Immature natural killer cell (primary cell): Measurements from ENCODE around the gene C9orf40. TPM values are rescaled to one million over a fixed set of nuclear protein-coding genes. Genes with fewer than 3 reads are reported as not detected.

Experiments
- DNase-seq, 3 donors: peaks; one replicate each; pipeline ENCODE4 v3.0.0; 2022; ENCODE audit warnings: mixed read lengths in 1 of 3
- H3K27ac Mint-ChIP-seq, 6 donors: one replicate each; pipeline ENCODE4 v1.8.0; 2020; ENCODE audit warnings: mixed read lengths in 6 of 6, mild to moderate bottlenecking in 5 of 6, inconsistent platforms in 4 of 6, moderate library complexity in 3 of 6
- H3K27me3 Mint-ChIP-seq, 3 donors: one replicate each; pipeline ENCODE4 v1.8.0; 2020 to 2021; ENCODE audit warnings: low read depth in 3 of 3, mild to moderate bottlenecking in 3 of 3, mixed read lengths in 3 of 3, moderate library complexity in 3 of 3, inconsistent platforms in 1 of 3
- H3K36me3 Mint-ChIP-seq, 3 donors: one replicate each; pipeline ENCODE4 v1.8.0; 2020; ENCODE audit warnings: mixed read lengths in 3 of 3, inconsistent platforms in 2 of 3, mild to moderate bottlenecking in 2 of 3
- H3K4me1 Mint-ChIP-seq, 2 donors: one replicate each; pipeline ENCODE4 v1.8.0; 2020; ENCODE audit warnings: inconsistent platforms in 2 of 2, mild to moderate bottlenecking in 2 of 2, mixed read lengths in 2 of 2, moderate library complexity in 1 of 2
- H3K4me3 Mint-ChIP-seq, 5 donors: one replicate each; pipeline ENCODE4 v1.8.0; 2020; ENCODE audit warnings: mild to moderate bottlenecking in 5 of 5, mixed read lengths in 5 of 5, inconsistent platforms in 3 of 5, moderate library complexity in 3 of 5
- H3K9me3 Mint-ChIP-seq, 6 donors: one replicate each; pipeline ENCODE4 v1.8.0; 2020; ENCODE audit warnings: mild to moderate bottlenecking in 6 of 6, mixed read lengths in 6 of 6, inconsistent platforms in 4 of 6, moderate library complexity in 3 of 6
- polyA plus RNA-seq, 3 donors: library from polyadenylated mRNA; unstranded; fragments of 300-500 nt; fragmentation: Illumina TruSeq; gene quantifications; one replicate each; pipeline ENCODE4 v1.2.3, GENCODE V29; 2021

The C9orf40 gene
- polyA plus RNA-seq, 3 donors from 2014 or later: 1.6 to 5.5 (median 2.3) TPM

DNA sequence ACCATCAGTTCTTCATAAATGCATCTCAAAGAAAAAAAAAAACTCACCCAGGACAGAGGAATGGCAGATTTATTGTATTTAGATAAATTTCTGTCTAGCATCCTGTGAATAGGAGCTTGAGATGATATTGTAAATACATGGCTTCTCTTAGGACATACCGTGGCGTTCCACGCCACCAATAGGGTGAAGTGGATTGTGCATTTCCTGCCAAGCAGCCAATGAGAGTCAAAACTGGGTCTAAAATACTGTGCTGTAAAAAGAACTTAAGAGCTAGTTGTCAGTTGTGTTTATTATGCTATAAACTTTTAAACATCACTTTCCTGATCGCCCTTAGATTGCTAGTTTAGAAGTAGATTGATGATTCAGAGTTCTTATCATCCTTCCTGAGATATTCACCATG lies 44.0 kb downstream of the C9orf40 start:
- Mint-ChIP-seq H3K27me3 (peaks cover 3 to 14% (median 7%) of the 10 kb centered on the region in 3 donors), H3K36me3 (peaks cover 0 to 8% (median 6%) of the 10 kb centered on the region in 3 donors), H3K9me3 (peaks cover 7 to 19% (median 10%) of the 10 kb centered on the region in 6 donors), H3K4me1 (no peaks in the 10 kb centered on the region), H3K27ac (no peak overlapping the region), H3K4me3 (no peak overlapping the region)
- DNase-seq: no peak

DNA sequence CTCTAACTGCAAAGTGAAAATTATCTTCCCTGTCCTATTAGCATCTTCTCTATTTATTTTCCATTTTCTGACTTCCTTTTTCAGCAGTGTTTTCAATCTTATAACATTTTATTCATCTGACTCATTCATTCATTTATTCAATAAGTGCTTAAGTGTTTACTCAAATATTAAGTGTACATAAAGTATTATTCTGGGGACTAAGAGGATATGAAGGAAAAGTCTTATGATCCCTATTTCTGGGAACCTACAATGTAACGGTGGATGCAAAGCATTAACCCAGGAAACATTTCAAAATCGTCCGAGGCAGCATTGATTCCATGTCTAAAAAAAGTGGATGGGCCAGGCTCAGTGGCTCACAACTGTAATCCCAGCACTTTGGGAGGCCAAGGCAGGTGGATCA lies 45.6 kb downstream of the C9orf40 start:
- Mint-ChIP-seq H3K27ac (no peak overlapping the region), H3K27me3 (peaks cover 2 to 14% (median 3%) of the 10 kb centered on the region in 3 donors), H3K4me3 (no peak overlapping the region), H3K9me3 (peaks cover 6 to 15% (median 7%) of the 10 kb centered on the region in 6 donors), H3K36me3 (peaks cover 0 to 8% (median 6%) of the 10 kb centered on the region in 3 donors), H3K4me1 (no peaks in the 10 kb centered on the region)
- DNase-seq: no peak

DNA sequence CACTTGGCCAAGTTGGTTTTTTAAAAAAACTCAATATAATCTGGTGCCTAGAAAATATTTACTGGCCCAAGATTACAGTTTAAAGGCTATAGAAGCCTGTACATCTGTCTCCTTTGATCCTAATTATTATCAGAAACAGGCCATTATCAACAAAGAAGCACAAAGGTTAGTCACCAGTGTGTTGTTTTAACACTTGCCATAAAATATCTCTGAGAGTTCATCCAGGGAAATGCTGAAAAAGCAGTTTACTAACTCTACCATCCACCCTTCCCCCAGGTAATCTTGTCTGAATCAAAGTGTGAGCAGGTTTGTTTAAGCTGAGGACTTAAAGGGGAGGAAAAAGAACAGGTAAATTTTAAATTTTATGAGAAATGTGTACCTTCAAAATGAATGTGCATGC lies 51.7 kb downstream of the C9orf40 start:
- Mint-ChIP-seq H3K9me3 (no peaks in the 10 kb centered on the region), H3K4me3 (no peak overlapping the region), H3K4me1 (no peaks in the 10 kb centered on the region), H3K27me3 (peaks cover 3 to 6% (median 3%) of the 10 kb centered on the region in 3 donors), H3K27ac (no peak overlapping the region), H3K36me3 (no peaks in the 10 kb centered on the region)
- DNase-seq: no peak

Other genes with a start within 250 kb of the C9orf40 start
- gene TRPM6, start 65.0 kb downstream of the C9orf40 start, polyA plus RNA-seq: not detected
- gene CARNMT1, start 75.4 kb upstream of the C9orf40 start, polyA plus RNA-seq: 10 to 100 TPM in 2 of 3 donors, 1 to 10 TPM in 1; 9.1 to 16.2 (median 15.2) TPM
- gene NMRK1, start 135.2 kb upstream of the C9orf40 start, polyA plus RNA-seq: 10 to 100 TPM; 35.2 to 95.8 (median 38.6) TPM
- gene OSTF1, start 135.6 kb upstream of the C9orf40 start, polyA plus RNA-seq: 100 to 1,000 TPM; 352 to 383 (median 365) TPM